Hematopoietic multipotent progenitor cell treated with erythropoietin and hydrocortisone succinate and interleukin-3 and kit ligand, for 4 days (in vitro differentiated cells): ENCODE results near the gene DDX25.
"Not testable (repeated sequence)": the region's sequence is repeated elsewhere in the genome, so short reads cannot be mapped to it uniquely, and the experiment has no call there.

Experiments
- DNase-seq: peaks from one replicate; pipeline ENCODE4 v3.0.0-alpha.2; 2015

Gene DDX25

GRCh38 chr11:125910226-125910849, 6.0 kb downstream of the DDX25 start:
- DNase-seq, result no peak

DNA sequence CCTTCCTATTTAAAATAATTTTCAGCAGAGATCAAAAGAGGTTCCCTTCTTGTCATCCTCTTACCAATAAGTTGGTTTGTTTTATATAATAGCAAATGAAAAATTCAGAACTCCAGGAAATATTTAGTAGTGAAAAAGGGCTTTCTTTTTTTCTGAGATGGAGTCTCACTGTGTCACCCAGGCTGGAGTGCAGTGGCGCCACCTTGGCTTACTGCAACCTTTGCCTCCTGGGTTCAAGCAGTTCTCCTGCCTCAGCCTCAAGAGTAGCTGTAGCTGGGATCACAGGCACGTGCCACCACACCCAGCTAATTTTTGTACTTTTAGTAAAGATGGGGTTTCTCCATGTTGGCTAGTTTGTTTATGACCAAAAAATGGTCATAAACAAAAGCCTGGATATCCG, 10.3 kb downstream of the DDX25 start:
- not testable (repeated sequence) for DNase-seq

DNA sequence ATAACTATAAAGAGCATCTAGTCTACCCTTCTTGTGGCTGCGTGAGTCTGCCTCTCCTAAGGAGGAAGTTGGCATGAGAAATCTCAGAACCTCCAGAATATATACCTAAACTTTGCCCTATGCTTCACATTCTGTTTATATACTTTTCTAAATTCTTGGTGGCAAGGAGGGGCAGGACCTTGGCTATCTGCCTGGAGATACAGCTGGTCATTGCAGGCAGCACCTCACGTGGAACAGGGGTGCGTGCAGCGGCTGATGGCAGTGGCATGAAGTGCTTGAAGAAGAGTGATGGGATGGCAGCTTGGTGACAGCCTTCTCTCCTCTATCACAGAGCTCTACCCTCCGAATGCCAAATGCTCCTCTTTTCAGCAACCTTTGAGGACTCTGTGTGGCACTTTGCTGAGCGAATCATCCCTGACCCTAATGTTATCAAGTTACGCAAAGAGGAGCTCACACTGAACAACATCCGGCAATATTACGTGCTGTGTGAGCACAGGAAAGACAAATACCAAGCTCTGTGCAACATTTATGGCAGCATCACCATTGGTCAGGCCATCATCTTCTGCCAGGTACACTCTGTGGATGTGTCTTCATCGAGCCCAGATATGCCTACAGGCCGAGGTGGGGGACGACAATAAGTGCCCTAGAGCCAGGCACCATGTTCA, 12.5 kb downstream of the DDX25 start:
- no peak for DNase-seq

DNA sequence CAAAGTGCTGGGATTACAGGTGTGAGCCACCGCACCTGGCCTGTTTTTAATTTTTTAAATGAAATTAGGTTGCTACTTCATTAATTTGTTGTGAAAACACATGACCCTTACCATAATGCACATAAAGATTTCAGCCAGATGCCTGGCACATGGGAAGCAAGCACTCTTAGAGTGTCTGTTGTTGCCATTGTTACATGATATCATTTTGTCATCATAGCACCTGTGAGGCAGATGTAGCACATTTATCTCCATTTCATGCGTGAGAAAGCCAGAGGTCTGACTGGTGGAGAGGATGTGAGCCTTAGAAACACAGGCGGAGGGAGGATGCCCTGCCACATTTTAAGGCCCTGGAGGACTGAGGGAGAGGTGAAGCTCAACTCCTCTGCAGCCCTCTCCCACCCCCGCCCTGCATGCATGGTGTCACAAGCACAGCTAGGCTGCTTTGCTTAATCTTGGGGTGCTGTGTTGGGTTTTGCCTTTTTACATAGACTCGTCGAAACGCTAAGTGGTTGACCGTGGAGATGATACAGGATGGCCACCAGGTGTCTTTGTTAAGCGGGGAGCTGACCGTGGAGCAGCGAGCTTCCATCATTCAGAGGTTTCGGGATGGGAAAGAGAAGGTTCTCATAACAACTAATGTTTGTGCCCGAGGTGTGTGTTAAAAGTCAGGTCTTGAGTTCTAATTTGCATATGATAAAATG, 14.0 kb downstream of the DDX25 start:
- DNase-seq, result no peak

DNA sequence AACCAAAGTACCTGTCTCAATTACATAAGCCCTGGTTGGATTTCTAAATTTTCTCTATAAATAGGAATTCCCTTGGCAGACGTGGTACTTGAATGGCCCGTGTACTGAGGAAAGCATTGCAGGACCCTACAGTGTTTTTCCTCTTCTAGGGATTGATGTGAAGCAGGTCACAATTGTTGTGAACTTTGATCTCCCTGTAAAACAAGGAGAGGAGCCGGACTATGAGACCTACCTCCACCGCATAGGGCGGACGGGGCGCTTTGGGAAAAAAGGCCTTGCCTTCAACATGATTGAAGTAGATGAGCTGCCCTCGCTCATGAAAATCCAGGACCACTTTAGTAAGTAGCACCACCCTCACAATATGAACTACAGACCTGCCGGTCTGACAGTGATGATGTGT, 16.7 kb downstream of the DDX25 start:
- no peak for DNase-seq

DNA sequence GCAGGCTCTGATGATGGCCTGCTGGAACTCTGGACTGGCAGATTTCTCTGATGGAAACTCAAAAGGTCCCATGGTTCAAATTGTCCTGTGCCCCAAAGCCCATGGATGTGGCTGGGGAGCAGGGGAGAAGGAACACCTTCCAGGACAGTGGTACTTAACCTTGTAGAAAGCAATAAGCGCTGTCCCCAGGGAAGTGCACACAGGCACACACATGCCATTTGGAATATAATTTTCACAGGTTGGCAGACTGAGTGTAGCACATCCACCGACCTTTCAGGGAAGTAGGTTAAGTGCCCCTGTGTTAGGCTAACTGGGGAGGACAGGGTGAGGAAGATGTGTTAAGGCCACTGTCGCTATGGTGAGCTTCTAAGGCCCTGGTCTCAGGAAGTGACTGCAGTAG, 17.8 kb downstream of the DDX25 start:
- no peak for DNase-seq

DNA sequence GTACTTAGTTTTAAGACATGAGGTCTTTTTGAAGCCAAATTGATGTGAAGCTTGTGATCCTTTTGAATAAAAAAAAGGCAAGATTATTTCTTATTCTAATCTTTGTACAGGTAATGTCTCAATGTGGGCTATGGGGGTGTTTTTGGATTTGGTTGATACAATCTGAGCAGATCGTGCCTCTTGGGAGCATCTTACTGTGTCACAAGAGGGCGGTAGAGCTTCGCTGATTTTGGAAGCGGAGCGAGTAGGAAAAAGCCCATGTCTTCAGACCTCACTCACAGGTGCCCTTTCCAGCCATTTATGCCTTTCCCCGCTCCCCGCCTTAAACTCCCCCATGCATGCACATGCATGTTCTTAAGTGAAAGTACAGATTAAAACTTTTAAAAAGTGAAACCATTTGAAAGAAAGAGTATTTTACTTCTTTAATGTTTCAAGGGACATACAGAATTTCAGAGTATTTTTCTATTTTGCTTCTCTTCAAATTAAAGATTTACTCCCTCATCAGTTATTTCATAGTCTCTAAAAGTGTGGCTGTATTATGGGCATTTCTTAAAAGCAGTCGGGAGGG, 18.8 kb downstream of the DDX25 start:
- DNase-seq, result peak; percentile 85

DNA sequence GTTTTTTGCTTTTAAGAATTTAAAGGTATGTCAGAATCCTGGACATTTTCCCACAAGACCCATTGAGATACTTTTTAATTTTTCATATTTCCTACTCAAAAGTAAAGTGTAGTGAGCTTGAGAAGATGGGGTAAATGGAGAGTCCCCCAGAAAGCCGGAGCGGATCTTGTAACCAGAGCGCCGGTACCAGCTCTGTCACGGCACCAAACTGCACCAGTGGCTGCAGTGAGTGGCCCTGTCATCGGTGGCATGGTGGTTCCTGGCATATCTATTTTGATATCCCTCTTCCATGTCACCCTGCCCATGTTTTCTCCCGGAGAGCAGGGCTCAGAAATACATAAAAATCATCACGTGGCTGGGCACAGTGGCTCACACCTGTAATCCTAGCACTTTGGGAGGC, 19.3 kb downstream of the DDX25 start:
- DNase-seq, result no peak

GRCh38 chr11:125924384-125925007, 20.2 kb downstream of the DDX25 start:
- no peak for DNase-seq

- DNase-seq, result no peak
Measured at GRCh38 chr11:125925247-125925740, 21.0 kb downstream of the DDX25 start.

- DNase-seq, result no peak
Measured at GRCh38 chr11:125925804-125926203, 21.5 kb downstream of the DDX25 start.

DNA sequence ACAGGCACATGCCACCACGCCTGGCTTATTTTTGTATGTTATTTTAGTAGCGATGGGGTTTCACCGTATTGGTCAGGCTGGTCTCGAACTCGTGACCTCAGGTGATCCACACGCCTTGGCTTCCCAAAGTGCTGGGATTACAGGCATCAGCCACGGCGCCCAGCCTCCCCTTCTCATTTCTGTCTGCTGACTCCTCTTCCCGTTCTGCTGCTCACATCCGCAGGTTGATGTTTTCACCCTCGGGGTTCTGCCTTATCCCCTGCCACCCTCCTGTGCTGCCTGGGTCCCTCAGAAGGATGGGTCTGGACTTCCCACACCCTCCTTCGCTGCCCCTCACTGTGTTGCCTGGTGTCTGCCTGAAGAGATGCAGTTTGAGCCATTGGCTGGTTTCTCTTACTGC, 22.4 kb downstream of the DDX25 start:
- no peak for DNase-seq

DNA sequence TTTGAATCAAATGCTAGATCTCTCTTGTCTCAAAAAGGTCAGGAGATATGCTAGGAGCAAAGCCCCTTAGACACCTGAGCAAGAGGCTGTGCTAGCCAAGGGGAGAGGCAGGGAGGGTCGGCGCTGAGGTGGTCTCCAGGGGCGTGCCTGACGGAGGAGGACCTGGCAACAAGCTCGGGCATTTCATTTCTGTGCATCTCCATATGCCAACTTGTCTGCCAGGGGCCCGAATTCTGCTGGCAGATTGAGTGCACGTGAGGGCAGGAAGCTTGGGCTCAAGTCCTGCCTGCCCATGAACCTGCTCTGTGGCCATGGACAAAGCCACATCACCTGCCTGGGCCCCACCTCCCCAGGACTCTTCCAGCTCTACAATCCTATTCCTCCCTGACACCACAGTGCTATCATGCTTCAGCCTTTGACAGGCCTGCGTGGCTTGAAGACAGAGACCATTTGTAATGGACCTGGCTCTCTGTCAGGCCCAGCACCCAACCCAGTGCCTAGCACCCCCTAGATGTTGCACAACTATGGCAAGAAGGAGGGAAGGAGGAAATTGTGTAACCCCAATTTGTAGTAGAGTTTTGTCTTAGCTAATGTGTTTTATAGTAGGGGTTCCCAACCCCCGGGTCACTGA, 25.3 kb downstream of the DDX25 start:
- peak; percentile 28 for DNase-seq

DNA sequence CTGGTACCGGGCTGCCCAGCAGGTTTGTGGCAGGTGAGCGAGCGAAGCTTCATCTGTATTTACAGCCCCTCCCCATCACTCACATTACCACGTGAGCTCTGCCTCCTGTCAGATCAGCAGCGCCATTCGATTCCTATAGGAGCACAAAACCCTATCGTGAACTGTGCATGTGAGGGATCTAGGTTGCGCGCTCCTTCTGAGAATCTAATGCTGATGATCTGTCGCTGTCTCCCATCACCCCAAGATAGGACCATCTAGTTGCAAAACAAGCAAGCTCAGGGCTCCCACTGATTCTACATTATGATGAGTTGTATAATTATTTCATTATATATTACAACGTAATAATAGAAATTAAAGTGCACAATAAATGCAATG, 25.8 kb downstream of the DDX25 start:
- DNase-seq, result no peak

DNA sequence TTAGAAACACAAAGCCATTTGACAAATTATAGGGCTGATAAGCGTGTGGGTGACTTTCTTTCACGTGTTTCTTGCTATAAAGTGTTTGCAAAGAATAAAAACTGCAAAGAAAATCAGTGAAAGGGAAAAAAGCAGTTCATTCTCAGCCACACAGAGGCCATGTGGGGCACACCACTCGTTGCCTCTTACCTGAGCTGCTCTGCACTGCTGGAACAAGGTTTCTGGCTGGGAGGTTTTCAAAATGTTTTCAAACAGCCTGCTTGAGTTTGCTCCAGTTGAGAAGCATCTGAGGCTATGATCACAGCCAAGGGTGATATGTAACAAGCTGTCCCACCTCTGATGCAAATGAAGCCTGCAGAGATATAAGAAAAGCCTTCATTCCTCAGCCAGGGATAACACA, 26.8 kb downstream of the DDX25 start:
- DNase-seq, result no peak

- DNase-seq, result no peak
Measured at GRCh38 chr11:125931668-125932067, 27.4 kb downstream of the DDX25 start.

GRCh38 chr11:125932301-125932700, 28.0 kb downstream of the DDX25 start:
- DNase-seq, result no peak

DNA sequence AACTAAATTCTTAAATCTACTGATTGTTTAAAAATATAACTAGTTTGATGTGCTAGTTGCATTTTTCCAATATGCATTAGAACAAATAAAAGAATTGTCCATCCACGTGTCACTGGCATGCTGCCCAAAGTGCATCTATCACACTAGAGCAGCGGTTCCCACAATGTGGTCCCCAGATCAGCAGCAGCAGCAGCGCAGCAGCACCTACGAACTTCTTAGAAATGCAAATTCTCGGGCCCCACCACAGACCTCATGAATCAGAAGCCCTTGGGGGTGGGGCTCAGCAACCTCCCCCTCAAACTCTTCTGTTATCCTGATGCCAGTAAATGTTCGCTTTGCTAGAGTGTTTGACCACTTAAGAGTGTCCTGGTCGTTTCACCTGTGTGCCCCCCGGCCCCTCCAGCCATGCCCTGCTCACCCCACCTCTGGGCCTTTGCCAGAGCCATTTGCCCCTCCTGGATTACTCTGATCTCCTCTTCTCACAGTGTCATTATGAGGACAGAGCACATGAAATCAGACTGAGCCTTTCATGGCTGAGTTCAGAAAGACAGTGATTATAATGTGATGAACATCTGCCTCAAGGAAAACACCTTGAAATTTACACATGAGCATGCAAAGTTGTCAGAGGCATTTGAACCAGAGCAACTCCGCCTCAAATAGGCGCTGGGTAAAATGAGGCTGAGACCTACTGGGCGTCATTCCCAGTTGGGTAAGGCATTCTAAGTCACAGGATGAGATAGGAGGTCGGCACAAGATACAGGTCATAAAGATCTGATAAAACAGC, 28.9 kb downstream of the DDX25 start:
- peak; percentile 12 for DNase-seq

- DNase-seq, result no peak
Measured at GRCh38 chr11:125934473-125934872, 30.2 kb downstream of the DDX25 start.

GRCh38 chr11:125935056-125935455, 30.7 kb downstream of the DDX25 start:
- DNase-seq, result no peak

GRCh38 chr11:125935618-125936199, 31.4 kb downstream of the DDX25 start:
- DNase-seq, result no peak

GRCh38 chr11:125938418-125938817, 34.1 kb downstream of the DDX25 start:
- DNase-seq, result peak; percentile 8
